Endothelial cell of umbilical vein (primary cell): ENCODE data around the gene CHGA. TPM values are rescaled to one million over a fixed set of nuclear protein-coding genes. Genes with fewer than 3 reads are reported as not detected.
A peak's percentile ranks its signal among the peaks of the same experiment; 100 is the strongest.

ENCODE experiments used
- BruUV-seq: library from RNA; stranded (reverse); fragments of 400-500 nt; replicated peaks from 2 replicates; lab custom pipeline; 2021; lab: Mats Ljungman, UMichigan
- CTCF ChIA-PET: fragments of 300-600, 350-600 bp; sonication (Branson Sonifier 250); formaldehyde crosslinking; loops from one replicate; lab custom pipeline; 2021; ENCODE audit warnings: antibody characterized with exemption, inconsistent platforms; lab: Charles Lee
- POLR2A ChIA-PET: fragments of 300-600, 350-600 bp; sonication (Branson Sonifier 250); formaldehyde crosslinking; loops from one replicate; lab custom pipeline; 2021; ENCODE audit warnings: antibody characterized with exemption, inconsistent platforms; lab: Charles Lee
- DNase-seq: peaks from one replicate; pipeline ENCODE4 v3.0.0-alpha.2; 2011; ENCODE audit warnings: low read depth, low spot score
- FAIRE-seq: peaks from 2 replicates; lab custom pipeline; 2011; peaks lifted over from hg19 to GRCh38; lab: Jason Lieb, UNC
- H2AFZ ChIP-seq: 2 replicates; pipeline ENCODE4 v1.6.0; 2012; ENCODE audit warnings: low read depth, low read length, control low read depth, inconsistent platforms
- H3K27ac ChIP-seq: 2 replicates; pipeline ENCODE4 v1.5.1; 2011; ENCODE audit warnings: low read depth, mild to moderate bottlenecking, control low read depth, low read length, moderate library complexity; ENCODE audit not compliant: insufficient read depth
- H3K27me3 ChIP-seq, 2 experiments: 2 replicates each; pipeline versions ENCODE4 v1.6.0 to v1.6.1; 2011; ENCODE audit warnings: low read length in 2 of 2, mixed read lengths in 1 of 2; ENCODE audit not compliant: control insufficient read depth in 2 of 2, insufficient read depth in 2 of 2
- H3K36me3 ChIP-seq, 2 experiments: 2 replicates in 1 of 2; 3 replicates in 1 of 2; pipeline ENCODE4 v1.5.1; 2011; ENCODE audit warnings: low read length in 2 of 2, mild to moderate bottlenecking in 1 of 2, moderate library complexity in 1 of 2; ENCODE audit not compliant: control insufficient read depth in 2 of 2, insufficient read depth in 2 of 2; ENCODE audit errors: extremely low read depth in 1 of 2
- H3K4me1 ChIP-seq: 3 replicates; pipeline ENCODE4 v1.5.1; 2011; ENCODE audit warnings: mild to moderate bottlenecking, low read length; ENCODE audit not compliant: control insufficient read depth, insufficient read depth; ENCODE audit errors: extremely low read depth
- H3K4me2 ChIP-seq: 2 replicates; pipeline ENCODE4 v1.6.1; 2011; ENCODE audit warnings: low read length, control low read depth, mixed read lengths; ENCODE audit not compliant: insufficient read depth
- H3K4me3 ChIP-seq, 3 experiments: fragments of 200-600 bp in 1 of 3; sonication (generic), shearing (Covaris generic) in 1 of 3; replicated peaks in 1 of 3; 2 replicates each; pipeline ENCODE4 v1.5.1; 2011 to 2016; ENCODE audit warnings: control low read depth in 3 of 3, low read length in 3 of 3, mild to moderate bottlenecking in 2 of 3, inconsistent platforms in 1 of 3, low read depth in 1 of 3, moderate library complexity in 1 of 3; ENCODE audit not compliant: insufficient read depth in 1 of 3
- H3K79me2 ChIP-seq: 2 replicates; pipeline ENCODE4 v1.6.0; 2012; ENCODE audit warnings: low read length, inconsistent platforms; ENCODE audit not compliant: control insufficient read depth, insufficient read depth
- H3K9ac ChIP-seq: replicated peaks from 2 replicates; pipeline ENCODE3; 2011; ENCODE audit warnings: low read length, control low read depth; ENCODE audit not compliant: insufficient read depth; ENCODE audit errors: extremely low read depth
- H3K9me1 ChIP-seq: replicated peaks from 3 replicates; pipeline ENCODE4 v1.6.0; 2011; ENCODE audit warnings: mild to moderate bottlenecking, low read length; ENCODE audit not compliant: control insufficient read depth, insufficient read depth; ENCODE audit errors: extremely low read depth
- H3K9me3 ChIP-seq: replicated peaks from 2 replicates; pipeline ENCODE4 v1.5.1; 2012; ENCODE audit warnings: low read length, inconsistent platforms; ENCODE audit not compliant: control insufficient read depth, insufficient read depth
- H4K20me1 ChIP-seq: replicated peaks from 2 replicates; pipeline ENCODE3; 2011; ENCODE audit warnings: mild to moderate bottlenecking, low read length; ENCODE audit not compliant: control insufficient read depth, insufficient read depth; ENCODE audit errors: extremely low read depth
- EZH2 ChIP-seq: IDR thresholded peaks from 2 replicates; pipeline ENCODE4 v1.6.1; 2012; ENCODE audit warnings: borderline replicate concordance, low read depth, mild to moderate bottlenecking, moderate library complexity, low read length, inconsistent platforms; ENCODE audit not compliant: severe bottlenecking
- FOS ChIP-seq: IDR thresholded peaks from 2 replicates; pipeline ENCODE4 v1.6.1; 2011; ENCODE audit warnings: mild to moderate bottlenecking, low read length, moderate library complexity, borderline replicate concordance; ENCODE audit not compliant: insufficient read depth
- GATA2 ChIP-seq: IDR thresholded peaks from 2 replicates; pipeline ENCODE4 v1.7.0; 2011; ENCODE audit warnings: low read depth, mild to moderate bottlenecking, moderate library complexity, mixed read lengths, low read length; ENCODE audit not compliant: insufficient read length, insufficient read depth
- JUN ChIP-seq: IDR thresholded peaks from 2 replicates; pipeline ENCODE4 v1.6.1; 2011; ENCODE audit warnings: borderline replicate concordance, low read depth; ENCODE audit not compliant: insufficient read length, insufficient read depth
- MYC ChIP-seq: IDR thresholded peaks from one replicate; pipeline ENCODE4 v1.6.1; 2011; ENCODE audit warnings: mild to moderate bottlenecking, low read depth, low read length
- POLR2A ChIP-seq: IDR thresholded peaks from 2 replicates; pipeline ENCODE4 v1.6.1; 2012; ENCODE audit warnings: low read depth, mild to moderate bottlenecking, control low read depth, low read length
- POLR2AphosphoS5 ChIP-seq: IDR thresholded peaks from 2 replicates; pipeline ENCODE4 v1.6.1; 2012; ENCODE audit warnings: low read depth, mild to moderate bottlenecking, control low read depth, low read length, moderate library complexity; ENCODE audit not compliant: insufficient read depth
- dilution Hi-C: fragments of 300-500 bp; cut with MboI; formaldehyde crosslinking; loops from one replicate; pipeline ENCODE4 v1.15.0; 2019; ENCODE audit warnings: low sequenced_read_pairs; ENCODE audit not compliant: extremely low pct_ligation_motif_present
- intact Hi-C: fragments of 100-400 bp; cut with micrococcal nuclease; formaldehyde crosslinking; loops from one replicate; pipeline ENCODE4 v1.10.0; 2022
- polyA plus RNA-seq, 4 experiments: library from polyadenylated mRNA; depleted of rRNA in 3 of 4; stranded (reverse) in 3 of 4; unstranded in 1 of 4; fragments of >200 nt; gene quantifications; 2 replicates each; pipeline versions ENCODE4 v1.2.1 to v1.2.3, GENCODE V29; 2011 to 2012; ENCODE audit warnings: missing spikeins in 1 of 4
- total RNA-seq: library from RNA; stranded (reverse); gene quantifications from 2 replicates; pipeline ENCODE4 v1.2.3, GENCODE V29; 2021
- TF ChIP-seq, protein P1 (sequence below): IDR thresholded peaks from 2 replicates; pipeline ENCODE4 v1.6.1; 2011; ENCODE audit not compliant: insufficient read depth, insufficient read length

CHGA gene
- total and polyA plus RNA-seq, 2 donors (not counting 3 experiments of a cell fraction or from before 2014, with no cell fraction given): not detected

DNA sequence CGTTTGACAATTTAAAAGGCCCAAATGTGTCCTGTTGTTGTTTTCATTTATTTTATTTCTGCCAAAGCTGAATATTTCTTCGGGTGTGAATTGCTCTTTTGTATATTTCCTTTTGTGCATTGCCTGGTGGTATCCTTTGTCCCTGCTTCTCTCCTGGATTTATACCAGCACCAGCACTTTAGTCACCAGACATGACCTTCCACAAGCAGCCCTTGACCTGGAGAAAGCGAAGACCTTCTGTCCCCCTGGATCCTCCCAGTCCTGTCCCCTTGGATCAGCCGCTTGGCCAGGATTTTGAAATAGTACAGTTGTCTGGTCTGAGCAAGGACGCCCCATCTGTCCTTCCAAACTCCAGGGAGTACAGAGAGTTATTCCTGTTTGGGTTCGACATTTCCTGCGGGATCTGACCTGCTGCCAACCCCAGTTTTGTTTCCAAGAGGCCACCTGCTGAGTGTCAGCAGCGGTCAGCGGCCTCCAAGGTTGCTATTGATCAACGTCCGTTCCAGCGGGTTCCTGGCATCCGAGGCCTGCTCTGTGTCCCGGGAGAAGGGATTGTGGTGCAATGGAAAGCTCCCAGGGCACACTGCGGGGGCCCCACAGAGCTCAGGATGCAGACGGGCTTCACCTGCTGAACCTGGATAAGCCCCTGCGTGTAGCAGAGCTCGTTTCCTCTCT, 45.1 kb upstream of the CHGA start:
- Histone ChIP-seq H2AFZ (no peak overlapping the region), H3K4me3 (no peak overlapping the region), H3K9me1 (no peaks in the 10 kb centered on the region), H3K9me3 (no peaks in the 10 kb centered on the region), H3K27me3 (peaks cover 0 to 6% of the 10 kb centered on the region in 2 experiments), H4K20me1 (no peaks in the 10 kb centered on the region), H3K27ac (no peak overlapping the region), H3K9ac (no peak overlapping the region), H3K79me2 (no peaks in the 10 kb centered on the region), H3K4me1 (no peaks in the 10 kb centered on the region), H3K4me2 (no peak overlapping the region), H3K36me3 (no peaks in the 10 kb centered on the region)
- POLR2A ChIA-PET: no interaction called here
- intact Hi-C loops: no loop called here
- CTCF ChIA-PET: interaction anchor here (1.3 kb wide), 1 partner anchor 261 kb away, joined by 3 read pairs; no protein-coding TSS in a partner anchor
- BruUV-seq: no TSS peak
- dilution Hi-C loops: no loop called here
- no peak for TF ChIP-seq POLR2A
- TF ChIP-seq EZH2: no peak
- TF ChIP-seq MYC: no peak
- no peak for TF ChIP-seq FOS
- TF ChIP-seq GATA2: no peak
- TF ChIP-seq POLR2AphosphoS5: no peak
- no peak for FAIRE-seq
- DNase-seq: peak; percentile 67

DNA sequence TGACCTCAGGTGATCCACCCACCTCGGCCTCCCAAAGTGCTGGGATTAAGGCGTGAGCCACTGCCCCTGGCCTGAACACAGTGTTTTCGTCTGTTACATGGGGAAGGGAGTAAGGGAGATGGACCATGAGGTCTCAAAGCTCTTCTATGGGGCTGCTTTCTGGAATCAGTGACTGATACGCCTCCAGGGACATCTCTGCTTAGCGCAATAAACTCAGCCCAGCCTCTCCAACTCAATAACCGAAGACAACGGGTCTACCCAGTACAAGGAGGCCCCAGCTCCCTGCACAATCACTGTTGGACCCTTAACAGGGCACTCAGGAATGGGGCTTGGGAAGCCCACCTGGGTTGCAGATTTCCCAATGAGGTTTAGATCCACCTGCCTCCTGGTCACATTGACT, 42.6 kb upstream of the CHGA start:
- no peaks in the 10 kb centered on the region for H3K79me2 ChIP-seq
- ChIA-PET POLR2A (no interaction called here), CTCF (interaction anchor here (0.9 to 1.8 kb wide), 5 partner anchors 41 to 252 kb away, joined by 4 to 11 read pairs (median 6); no protein-coding TSS in a partner anchor)
- no peak overlapping the region for H3K27ac ChIP-seq
- TF ChIP-seq FOS: no peak
- TF ChIP-seq POLR2A: no peak
- TF ChIP-seq GATA2: no peak
- no peak for TF ChIP-seq POLR2AphosphoS5
- TF ChIP-seq EZH2: no peak
- TF ChIP-seq, protein P1, sequence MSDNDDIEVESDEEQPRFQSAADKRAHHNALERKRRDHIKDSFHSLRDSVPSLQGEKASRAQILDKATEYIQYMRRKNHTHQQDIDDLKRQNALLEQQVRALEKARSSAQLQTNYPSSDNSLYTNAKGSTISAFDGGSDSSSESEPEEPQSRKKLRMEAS: no peak
- TF ChIP-seq JUN: no peak
- no peak overlapping the region for H2AFZ ChIP-seq
- peaks cover 0 to 6% of the 10 kb centered on the region in 2 experiments for H3K27me3 ChIP-seq
- intact Hi-C loops: loop anchor here (2.0 kb wide), 1 partner anchor 258 kb away; no protein-coding TSS in a partner anchor
- H4K20me1 ChIP-seq: no peaks in the 10 kb centered on the region
- no peak overlapping the region for H3K4me2 ChIP-seq
- dilution Hi-C loops: no loop called here
- DNase-seq (no peak), FAIRE-seq (no peak)
- no peaks in the 10 kb centered on the region for H3K4me1 ChIP-seq
- H3K4me3 ChIP-seq: no peak overlapping the region
- no peaks in the 10 kb centered on the region for H3K9me3 ChIP-seq
- H3K9ac ChIP-seq: no peak overlapping the region
- no peaks in the 10 kb centered on the region for H3K36me3 ChIP-seq
- no peaks in the 10 kb centered on the region for H3K9me1 ChIP-seq
- no TSS peak for BruUV-seq
